IMR-90 (cell line): ENCODE results near the gene PDGFD. TPM values are rescaled to one million over a fixed set of nuclear protein-coding genes. Genes with fewer than 3 reads are reported as not detected.

Source experiments
- ATAC-seq: fragments of 200-7000 bp; cut with Tn5 transposase; 2 replicates; pipeline ENCODE4 v1.9.1; 2020; ENCODE audit warnings: low read depth, mild to moderate bottlenecking, moderate library complexity
- BruUV-seq: library from RNA; stranded (reverse); fragments of 400-500 nt; replicated peaks from 2 replicates; lab custom pipeline; 2021; lab: Mats Ljungman, UMichigan
- CTCF ChIA-PET: fragments of 300-600 bp; formaldehyde crosslinking; extraction: SDS; loops from one replicate; lab custom pipeline; 2021; ENCODE audit warnings: antibody characterized with exemption; lab: Yijun Ruan, JAX
- POLR2A ChIA-PET: fragments of 300-600 bp; sonication (Branson Sonifier 250); formaldehyde crosslinking; loops from one replicate; lab custom pipeline; 2022; ENCODE audit warnings: antibody characterized with exemption; ENCODE audit not compliant: unreplicated experiment; lab: Charles Lee
- DNase-seq: peaks from one replicate; pipeline ENCODE4 v3.0.0; 2013
- H2AFZ ChIP-seq: replicated peaks from 2 replicates; pipeline ENCODE3; 2013; ENCODE audit warnings: low read length, mild to moderate bottlenecking; ENCODE audit not compliant: poor library complexity
- H2AK5ac ChIP-seq: 2 replicates; pipeline ENCODE4 v1.6.1; 2013; ENCODE audit warnings: low read depth, low read length, inconsistent platforms
- H2AK9ac ChIP-seq: replicated peaks from 2 replicates; pipeline ENCODE3; 2013; ENCODE audit warnings: mild to moderate bottlenecking, low read depth, low read length, moderate library complexity; ENCODE audit not compliant: poor library complexity
- H2BK120ac ChIP-seq: 2 replicates; pipeline ENCODE4 v1.6.1; 2013; ENCODE audit warnings: low read depth, low read length, inconsistent platforms
- H2BK15ac ChIP-seq: 3 replicates; pipeline ENCODE4 v1.6.1; 2013; ENCODE audit warnings: low read depth, low read length, inconsistent platforms
- H2BK20ac ChIP-seq: 2 replicates; pipeline ENCODE4 v1.6.1; 2013; ENCODE audit warnings: low read depth, mild to moderate bottlenecking, inconsistent platforms, low read length, moderate library complexity
- H2BK5ac ChIP-seq: 2 replicates; pipeline ENCODE4 v1.6.1; 2013; ENCODE audit warnings: mild to moderate bottlenecking, low read depth, low read length, inconsistent platforms; ENCODE audit not compliant: poor library complexity, severe bottlenecking
- H3K14ac ChIP-seq: replicated peaks from 2 replicates; pipeline ENCODE4 v1.6.1; 2013; ENCODE audit warnings: low read depth, low read length, inconsistent platforms
- H3K18ac ChIP-seq: 2 replicates; pipeline ENCODE4 v1.6.1; 2013; ENCODE audit warnings: low read depth, low read length, control low read depth
- H3K23ac ChIP-seq: 2 replicates; pipeline ENCODE4 v1.6.1; 2013; ENCODE audit warnings: low read depth, low read length, inconsistent platforms
- H3K27ac ChIP-seq: 2 replicates; pipeline ENCODE4 v1.5.1; 2013; ENCODE audit warnings: mild to moderate bottlenecking, control low read depth, low read length; ENCODE audit not compliant: insufficient read depth
- H3K27me3 ChIP-seq: 2 replicates; pipeline ENCODE4 v1.6.1; 2013; ENCODE audit warnings: low read length; ENCODE audit not compliant: control insufficient read depth, insufficient read depth
- H3K36me3 ChIP-seq: 2 replicates; pipeline ENCODE4 v1.6.1; 2013; ENCODE audit warnings: low read length, mixed read lengths; ENCODE audit not compliant: control insufficient read depth, insufficient read depth
- H3K4ac ChIP-seq: 2 replicates; pipeline ENCODE4 v1.6.1; 2013; ENCODE audit warnings: low read depth, low read length, inconsistent platforms
- H3K4me1 ChIP-seq: 2 replicates; pipeline ENCODE4 v1.6.1; 2013; ENCODE audit warnings: low read length, mixed read lengths; ENCODE audit not compliant: control insufficient read depth, insufficient read depth
- H3K4me2 ChIP-seq: 2 replicates; pipeline ENCODE4 v1.6.1; 2013; ENCODE audit warnings: low read depth, mild to moderate bottlenecking, control low read depth, low read length, moderate library complexity
- H3K4me3 ChIP-seq: 2 replicates; pipeline ENCODE4 v1.5.1; 2013; ENCODE audit warnings: low read depth, mild to moderate bottlenecking, control low read depth, low read length, moderate library complexity; ENCODE audit not compliant: insufficient read depth
- H3K56ac ChIP-seq: 2 replicates; pipeline ENCODE4 v1.6.1; 2013; ENCODE audit warnings: low read length, inconsistent platforms; ENCODE audit not compliant: insufficient read depth; ENCODE audit errors: extremely low read depth
- H3K79me1 ChIP-seq, 2 experiments: 2 replicates each; pipeline ENCODE4 v1.6.1; 2013; ENCODE audit warnings: low read length in 2 of 2, inconsistent platforms in 1 of 2, low read depth in 1 of 2
- H3K9ac ChIP-seq: 2 replicates; pipeline ENCODE4 v1.6.1; 2013; ENCODE audit warnings: low read depth, low read length, control low read depth
- H3K9me1 ChIP-seq: 2 replicates; pipeline ENCODE4 v1.6.1; 2013; ENCODE audit warnings: low read length, inconsistent platforms; ENCODE audit not compliant: insufficient read depth
- H3K9me3 ChIP-seq: 2 replicates; pipeline ENCODE4 v1.6.1; 2013; ENCODE audit warnings: low read length; ENCODE audit not compliant: control insufficient read depth, insufficient read depth
- H4K20me1 ChIP-seq: 2 replicates; pipeline ENCODE4 v1.6.1; 2013; ENCODE audit warnings: low read length, inconsistent platforms; ENCODE audit not compliant: insufficient read depth
- H4K5ac ChIP-seq: 2 replicates; pipeline ENCODE4 v1.6.1; 2013; ENCODE audit warnings: mild to moderate bottlenecking, low read depth, low read length, control low read depth
- H4K8ac ChIP-seq, 2 experiments: 2 replicates each; pipeline ENCODE4 v1.6.1; 2013; ENCODE audit warnings: low read depth in 2 of 2, low read length in 2 of 2, control low read depth in 1 of 2, inconsistent platforms in 1 of 2
- H4K91ac ChIP-seq: 2 replicates; pipeline ENCODE4 v1.6.1; 2013; ENCODE audit warnings: low read depth, low read length, inconsistent platforms; ENCODE audit not compliant: insufficient read depth
- BHLHE40 ChIP-seq: fragments of 150-350 bp; IDR thresholded peaks from 2 replicates; pipeline ENCODE4 v1.6.1; 2016; ENCODE audit warnings: mild to moderate bottlenecking, low read depth, low read length
- CEBPB ChIP-seq: IDR thresholded peaks from 2 replicates; pipeline ENCODE4 v1.6.1; 2012; ENCODE audit warnings: low read depth, low read length, improper control_type of control experiment
- CHD1 ChIP-seq: IDR thresholded peaks from 2 replicates; pipeline ENCODE4 v1.6.1; 2012; ENCODE audit warnings: low read depth, low read length, improper control_type of control experiment
- CTCF ChIP-seq: conservative IDR thresholded peaks from 2 replicates; pipeline ENCODE4 v1.5.1; 2012; ENCODE audit warnings: mild to moderate bottlenecking, low read depth, low read length, improper control_type of control experiment
- ELK1 ChIP-seq: fragments of 150-350 bp; IDR thresholded peaks from 2 replicates; pipeline ENCODE4 v1.6.1; 2016; ENCODE audit warnings: low read depth, mild to moderate bottlenecking, low read length, moderate library complexity, borderline replicate concordance
- FOS ChIP-seq: fragments of 150-350 bp; IDR thresholded peaks from 2 replicates; pipeline ENCODE4 v1.6.1; 2016; ENCODE audit warnings: low read depth, low read length
- MAFK ChIP-seq: IDR thresholded peaks from 2 replicates; pipeline ENCODE4 v1.6.1; 2012; ENCODE audit warnings: low read depth, low read length, improper control_type of control experiment
- MAZ ChIP-seq: IDR thresholded peaks from 2 replicates; pipeline ENCODE4 v1.6.1; 2012; ENCODE audit warnings: low read depth, mild to moderate bottlenecking, low read length, improper control_type of control experiment, moderate library complexity, borderline replicate concordance
- MXI1 ChIP-seq: IDR thresholded peaks from 2 replicates; pipeline ENCODE4 v1.6.1; 2012; ENCODE audit warnings: low read depth, mild to moderate bottlenecking, low read length, moderate library complexity, borderline replicate concordance
- NFE2L2 ChIP-seq: fragments of 150-350 bp; IDR thresholded peaks from 2 replicates; pipeline ENCODE4 v1.6.1; 2016; ENCODE audit warnings: low read depth, mild to moderate bottlenecking, low read length
- POLR2A ChIP-seq: IDR thresholded peaks from 2 replicates; pipeline ENCODE4 v1.6.1; 2012; ENCODE audit warnings: mild to moderate bottlenecking, low read depth, low read length
- RAD21 ChIP-seq: IDR thresholded peaks from 2 replicates; pipeline ENCODE4 v1.6.1; 2012; ENCODE audit warnings: low read length, improper control_type of control experiment
- RCOR1 ChIP-seq: IDR thresholded peaks from 2 replicates; pipeline ENCODE4 v1.6.1; 2012; ENCODE audit warnings: mild to moderate bottlenecking, low read length, improper control_type of control experiment; ENCODE audit not compliant: insufficient replicate concordance
- RFX5 ChIP-seq: IDR thresholded peaks from 2 replicates; pipeline ENCODE4 v1.8.0; 2012; ENCODE audit warnings: low read depth, mild to moderate bottlenecking, low read length, moderate library complexity
- SMC3 ChIP-seq: fragments of 150-350 bp; IDR thresholded peaks from 2 replicates; pipeline ENCODE4 v1.6.1; 2016; ENCODE audit warnings: low read depth, mild to moderate bottlenecking, antibody characterized with exemption, low read length, moderate library complexity
- USF2 ChIP-seq: fragments of 150-350 bp; IDR thresholded peaks from 2 replicates; pipeline ENCODE4 v1.6.1; 2017; ENCODE audit warnings: mild to moderate bottlenecking, antibody characterized with exemption, low read length, low read depth
- dilution Hi-C: fragments of 300-500 bp; cut with HindIII; formaldehyde crosslinking; loops from one replicate; pipeline ENCODE4 v1.14.3; 2018; ENCODE audit warnings: low sequenced_read_pairs; ENCODE audit not compliant: unreplicated experiment
- in situ Hi-C: fragments of 300-500 bp; cut with MboI; formaldehyde crosslinking; loops from 3 replicates; pipeline ENCODE4 v1.14.3; 2019; ENCODE audit warnings: low sequenced_read_pairs, inconsistent platforms, mixed read lengths
- intact Hi-C: fragments of 100-400 bp; cut with micrococcal nuclease; formaldehyde crosslinking; loops from 2 replicates; pipeline ENCODE4 v1.10.0; 2022
- polyA plus RNA-seq, 3 experiments: library from polyadenylated mRNA; depleted of rRNA; stranded (reverse); fragments of >200 nt; gene quantifications; 2 replicates each; pipeline ENCODE4 v1.2.3, GENCODE V29; 2012; ENCODE audit warnings: low replicate concordance in 1 of 3
- total RNA-seq: library from RNA; depleted of rRNA; stranded (reverse); fragments of >200 nt; gene quantifications from 2 replicates; pipeline ENCODE4 v1.2.3, GENCODE V29; 2012

PDGFD gene
- total and polyA plus RNA-seq, 2 of the 4 experiments (the other 2 are of a cell fraction) = 2.1 to 3.0 TPM

- Histone ChIP-seq H4K20me1 (no peaks in the 10 kb centered on the region), H2BK15ac (no peak overlapping the region), H3K4ac (no peak overlapping the region), H3K9me1 (no peaks in the 10 kb centered on the region), H3K4me1 (no peaks in the 10 kb centered on the region), H3K79me1 (no peaks in the 10 kb centered on the region), H4K91ac (no peak overlapping the region), H3K18ac (no peak overlapping the region), H3K23ac (no peak overlapping the region), H2AK5ac (no peak overlapping the region), H2BK120ac (no peak overlapping the region), H3K56ac (no peak overlapping the region), H2AK9ac (no peak overlapping the region), H3K9me3 (no peaks in the 10 kb centered on the region), H4K5ac (no peak overlapping the region), H3K36me3 (no peaks in the 10 kb centered on the region), H2BK5ac (no peak overlapping the region), H3K4me2 (no peak overlapping the region), H3K27ac (no peak overlapping the region), H3K4me3 (no peak overlapping the region), H4K8ac (no peak overlapping the region), H3K14ac (no peak overlapping the region), H2AFZ (no peak overlapping the region), H2BK20ac (no peak overlapping the region), H3K9ac (no peak overlapping the region), H3K27me3 (no peaks in the 10 kb centered on the region; the same call in 1 of the 2 replicates)
- CTCF ChIA-PET = no interaction called here
- no peak for TF ChIP-seq RAD21
- TF ChIP-seq BHLHE40 = no peak
- TF ChIP-seq RCOR1 = no peak
- no peak for TF ChIP-seq USF2
- TF ChIP-seq SMC3 = no peak
- TF ChIP-seq RFX5 = no peak
- TF ChIP-seq POLR2A = no peak
- TF ChIP-seq NFE2L2 = no peak
- TF ChIP-seq MAZ = no peak
- TF ChIP-seq FOS = no peak
- no peak for TF ChIP-seq ELK1
- no peak for TF ChIP-seq CTCF
- TF ChIP-seq CEBPB = no peak
- no peak for TF ChIP-seq CHD1
- no peak for TF ChIP-seq MXI1
- TF ChIP-seq MAFK = no peak
- dilution Hi-C loops (no loop called here), in situ Hi-C loops (no loop called here), intact Hi-C loops (no loop called here)
- POLR2A ChIA-PET = no interaction called here
- DNase-seq = no peak
- BruUV-seq = no TSS peak
- ATAC-seq = no peak
These were observed 41.9 kb upstream of the PDGFD start for GRCh38 chr11:104205838-104206237.
